ENCODE measurements around the gene SPTSSB. TPM values are rescaled to one million over a fixed set of nuclear protein-coding genes. Genes with fewer than 3 reads are reported as not detected.

The SPTSSB gene
- total RNA-seq, 2 donors from 2014 or later, result 0.64 to 2.3 TPM

- Histone ChIP-seq H3K27me3 (ENCODE audit: control insufficient read depth, insufficient read depth, low read length, poor library complexity, severe bottlenecking) (no peaks in the 10 kb centered on the region), H3K27ac (ENCODE audit: low read depth, low read length) (no peak overlapping the region), H3K9ac (ENCODE audit: extremely low read depth, low read length, poor library complexity, severe bottlenecking) (no peak overlapping the region), H3K36me3 (ENCODE audit: control insufficient read depth, insufficient read depth, low read length) (no peaks in the 10 kb centered on the region), H3K4me3 (ENCODE audit: low read length) (no peak overlapping the region), H3K4me1 (ENCODE audit: control insufficient read depth, insufficient read depth, low read length) (no peaks in the 10 kb centered on the region), H3K9me3 (ENCODE audit: control insufficient read depth, low read length) (no peaks in the 10 kb centered on the region)
- no peak for TF ChIP-seq CTCF (conservative IDR thresholded peaks at IDR 0.05)
- H3K27ac Mint-ChIP-seq, result no peak overlapping the region
- no peak for DNase-seq
- no peaks in the 10 kb centered on the region for H3K36me3 Mint-ChIP-seq (ENCODE audit: low read depth)
- H3K9me3 Mint-ChIP-seq, result no peaks in the 10 kb centered on the region
- H3K4me3 Mint-ChIP-seq, result no peak overlapping the region
- no peaks in the 10 kb centered on the region for H3K27me3 Mint-ChIP-seq (ENCODE audit: insufficient read depth)
- H3K4me1 Mint-ChIP-seq, result no peaks in the 10 kb centered on the region
- 93% methylated on average over 7 of the region's 7 CpGs; no CpG with 5 or more reads in 1 of the 2 experiments for WGBS, 2 experiments (ENCODE audit: insufficient coverage in 1 of 2, insufficient read length in 1 of 2)
These were observed 21.6 kb downstream of the SPTSSB start for GRCh38 chr3:161349529-161350312.

GRCh38 chr3:161348796-161349400 lies 22.4 kb downstream of the SPTSSB start:
- no peaks in the 10 kb centered on the region for H3K4me1 Mint-ChIP-seq
- no peak overlapping the region for H3K27ac Mint-ChIP-seq
- no peaks in the 10 kb centered on the region for H3K36me3 Mint-ChIP-seq (ENCODE audit: low read depth)
- no peaks in the 10 kb centered on the region for H3K27me3 Mint-ChIP-seq (ENCODE audit: insufficient read depth)
- Histone ChIP-seq H3K27me3 (ENCODE audit: control insufficient read depth, insufficient read depth, low read length, poor library complexity, severe bottlenecking) (no peaks in the 10 kb centered on the region), H3K27ac (ENCODE audit: low read depth, low read length) (no peak overlapping the region), H3K36me3 (ENCODE audit: control insufficient read depth, insufficient read depth, low read length) (no peaks in the 10 kb centered on the region), H3K4me3 (ENCODE audit: low read length) (no peak overlapping the region), H3K9me3 (ENCODE audit: control insufficient read depth, low read length) (no peaks in the 10 kb centered on the region), H3K4me1 (ENCODE audit: control insufficient read depth, insufficient read depth, low read length) (no peaks in the 10 kb centered on the region), H3K9ac (ENCODE audit: extremely low read depth, low read length, poor library complexity, severe bottlenecking) (no peak overlapping the region)
- DNase-seq, result no peak
- no peak overlapping the region for H3K4me3 Mint-ChIP-seq
- no peak for TF ChIP-seq CTCF (conservative IDR thresholded peaks at IDR 0.05)
- 97 to 100% methylated on average over 2 of the region's 2 CpGs for WGBS, 2 experiments (ENCODE audit: insufficient coverage in 1 of 2, insufficient read length in 1 of 2)
- H3K9me3 Mint-ChIP-seq, result no peaks in the 10 kb centered on the region

GRCh38 chr3:161347726-161348125 lies 23.6 kb downstream of the SPTSSB start:
- no peak for TF ChIP-seq CTCF (conservative IDR thresholded peaks at IDR 0.05)
- Mint-ChIP-seq H3K27me3 (ENCODE audit: insufficient read depth) (no peaks in the 10 kb centered on the region), H3K27ac (no peak overlapping the region), H3K36me3 (ENCODE audit: low read depth) (no peaks in the 10 kb centered on the region), H3K4me3 (no peak overlapping the region), H3K4me1 (no peaks in the 10 kb centered on the region), H3K9me3 (no peaks in the 10 kb centered on the region)
- no peak overlapping the region for H3K9ac ChIP-seq (ENCODE audit: extremely low read depth, low read length, poor library complexity, severe bottlenecking)
- H3K4me1 ChIP-seq (ENCODE audit: control insufficient read depth, insufficient read depth, low read length), result no peaks in the 10 kb centered on the region
- no peak for DNase-seq
- H3K36me3 ChIP-seq (ENCODE audit: control insufficient read depth, insufficient read depth, low read length), result no peaks in the 10 kb centered on the region
- WGBS, 2 experiments (ENCODE audit: insufficient coverage in 1 of 2, insufficient read length in 1 of 2), result 90% methylated on average over 3 to 5 of the region's 5 CpGs
- no peak overlapping the region for H3K27ac ChIP-seq (ENCODE audit: low read depth, low read length)
- no peak overlapping the region for H3K4me3 ChIP-seq (ENCODE audit: low read length)
- no peaks in the 10 kb centered on the region for H3K9me3 ChIP-seq (ENCODE audit: control insufficient read depth, low read length)
- no peaks in the 10 kb centered on the region for H3K27me3 ChIP-seq (ENCODE audit: control insufficient read depth, insufficient read depth, low read length, poor library complexity, severe bottlenecking)
